T-helper 9 cell (primary cell): ENCODE data around the gene ZC3HAV1.
"Not testable (repeated sequence)": the region's sequence is repeated elsewhere in the genome, so short reads cannot be mapped to it uniquely, and the experiment has no call there.

Source experiments
- DNase-seq: peaks from one replicate; pipeline ENCODE4 v3.0.0-alpha.2; 2020

The ZC3HAV1 gene

GRCh38 chr7:139111811-139112301 is 2.3 kb upstream of the ZC3HAV1 start:
- no peak for DNase-seq

GRCh38 chr7:139111147-139111546 is 1.6 kb upstream of the ZC3HAV1 start:
- DNase-seq: no peak

GRCh38 chr7:139109983-139110411 is 477 bp upstream of the ZC3HAV1 start:
- DNase-seq: no peak

- DNase-seq: no peak
These were observed 993 bp downstream of the ZC3HAV1 start for GRCh38 chr7:139108266-139109187.

DNA sequence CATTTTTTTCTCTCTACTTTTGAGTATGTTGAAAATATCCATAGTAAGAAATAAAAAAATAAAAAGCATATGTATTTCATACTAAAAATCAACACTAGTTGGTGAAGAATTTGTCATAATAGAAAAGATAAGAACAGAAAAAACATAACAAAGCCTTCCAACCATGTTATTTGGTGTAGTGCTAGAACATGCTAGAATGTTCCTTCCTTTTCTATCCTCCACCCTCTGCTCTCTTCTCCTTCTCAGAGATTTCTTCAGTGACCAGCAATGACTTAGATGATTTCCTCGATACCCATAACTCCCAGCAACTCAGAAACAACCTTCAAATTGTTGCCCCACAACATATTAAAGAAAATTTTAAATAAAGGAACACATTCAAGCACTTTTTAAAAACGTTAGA is 2.6 kb downstream of the ZC3HAV1 start:
- no peak for DNase-seq

DNA sequence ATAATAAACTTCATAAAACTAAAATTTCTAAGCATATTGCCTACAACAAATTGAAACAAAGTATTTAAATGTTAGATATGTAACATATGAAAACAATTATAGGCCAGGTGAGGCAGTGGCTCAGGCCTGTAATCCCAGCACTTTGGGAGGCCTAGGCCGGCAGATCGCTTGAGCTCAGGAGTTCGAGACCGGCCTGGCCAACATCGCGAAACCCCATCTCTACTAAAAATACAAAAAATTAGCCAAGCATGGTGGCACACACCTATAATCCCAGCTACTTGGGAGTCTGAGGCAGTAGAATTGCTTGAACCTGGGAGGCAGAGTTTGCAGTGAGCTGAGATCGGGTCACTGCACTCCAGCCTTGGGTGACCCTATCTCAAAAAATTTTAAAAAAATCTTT is 3.3 kb downstream of the ZC3HAV1 start:
- DNase-seq: not testable (repeated sequence)

DNA sequence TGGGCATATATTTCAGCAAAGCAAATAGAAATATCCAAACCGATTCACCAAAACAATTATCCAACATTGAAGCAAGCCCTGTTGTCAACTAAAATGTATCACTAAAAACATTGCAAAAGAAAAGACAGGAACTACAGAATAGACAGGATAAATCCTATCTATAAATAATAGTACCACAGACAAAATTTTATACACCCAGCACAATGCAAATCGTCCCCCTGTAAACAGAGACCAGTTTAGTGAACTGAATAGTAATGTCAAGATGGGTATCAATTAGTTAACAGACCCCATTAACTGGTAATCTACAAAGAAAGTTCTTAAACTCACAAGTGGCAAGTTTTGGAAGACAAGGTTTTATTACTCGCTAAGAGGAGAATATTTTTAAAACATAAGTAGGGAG is 4.0 kb downstream of the ZC3HAV1 start:
- DNase-seq: no peak

- no peak for DNase-seq
These were observed 5.4 kb downstream of the ZC3HAV1 start for GRCh38 chr7:139104091-139104450.

DNA sequence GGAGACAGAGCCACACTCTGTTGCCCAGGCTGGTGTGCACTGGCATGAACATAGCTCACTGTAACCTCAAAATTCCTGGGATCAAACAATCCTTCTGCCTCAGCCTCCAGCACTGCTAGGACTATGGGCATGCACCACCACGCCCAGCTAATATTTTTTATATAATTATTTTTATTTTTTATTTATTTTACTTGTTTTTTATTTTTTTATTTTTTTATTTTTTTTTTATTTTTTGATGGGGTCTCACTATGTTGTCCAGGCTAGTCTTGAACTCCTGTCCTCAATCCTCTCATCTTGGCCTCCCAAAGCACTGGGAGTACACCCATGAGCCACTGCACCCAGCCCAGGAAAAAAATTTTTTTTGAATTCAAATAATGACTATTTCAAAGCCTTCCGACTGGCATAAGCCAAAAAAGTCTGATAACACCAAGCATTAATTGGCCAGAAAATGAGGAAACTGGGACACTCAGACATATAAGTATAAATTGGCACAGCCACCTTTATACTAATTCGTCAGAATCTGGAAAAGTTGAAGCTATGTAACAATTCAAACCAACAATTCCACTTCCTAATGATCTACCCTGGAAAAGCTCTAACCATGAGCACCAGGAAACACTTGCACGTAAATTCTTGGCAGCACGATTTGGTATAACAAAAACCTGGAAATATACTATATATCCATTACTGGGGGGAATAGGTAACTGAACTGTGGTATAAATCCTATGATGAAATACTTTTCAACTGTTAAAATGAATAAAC is 6.3 kb downstream of the ZC3HAV1 start:
- DNase-seq: no peak

DNA sequence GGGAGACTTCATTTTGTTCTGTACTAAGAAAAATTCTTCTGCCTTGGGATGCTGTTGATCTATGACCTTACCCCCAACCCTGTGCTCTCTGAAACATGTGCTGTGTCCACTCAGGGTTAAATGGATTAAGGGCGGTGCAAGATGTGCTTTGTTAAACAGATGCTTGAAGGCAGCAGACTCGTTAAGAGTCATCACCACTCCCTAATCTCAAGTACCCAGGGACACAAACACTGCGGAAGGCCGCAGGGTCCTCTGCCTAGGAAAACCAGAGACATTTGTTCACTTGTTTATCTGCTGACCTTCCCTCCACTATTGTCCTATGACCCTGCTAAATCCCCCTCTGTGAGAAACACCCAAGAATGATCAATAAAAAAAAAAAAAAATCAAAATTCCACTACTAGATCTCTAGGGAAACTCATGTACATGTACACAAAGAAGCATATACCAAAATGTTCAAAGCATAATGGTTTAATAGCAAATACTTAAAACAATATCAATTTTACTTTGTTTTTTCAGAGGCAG is 7.8 kb downstream of the ZC3HAV1 start:
- DNase-seq: not testable (repeated sequence)

GRCh38 chr7:139099172-139099947 is 10.2 kb downstream of the ZC3HAV1 start:
- DNase-seq: no peak

DNA sequence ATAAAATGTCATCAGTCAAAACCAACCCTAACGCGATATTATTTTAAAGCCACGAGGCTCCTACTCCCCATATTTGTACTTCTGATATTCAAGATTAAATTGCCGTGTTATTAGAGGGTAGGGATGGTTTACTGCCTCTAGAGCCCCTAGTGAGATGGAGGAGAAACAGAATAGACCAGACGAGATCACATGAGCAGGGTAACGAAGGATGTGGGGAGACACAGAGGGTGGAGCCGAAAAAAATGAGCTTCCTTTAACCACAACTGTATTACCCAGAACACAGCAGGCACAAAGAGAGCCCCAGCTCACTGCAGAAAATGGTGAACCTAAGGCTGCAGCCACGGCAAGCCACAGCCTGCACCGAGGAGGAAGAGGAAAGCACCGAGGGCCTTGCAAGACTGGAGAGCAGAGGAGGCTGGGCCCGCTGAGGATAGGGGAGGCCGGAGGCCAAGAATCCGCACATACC is 14.3 kb downstream of the ZC3HAV1 start:
- DNase-seq: peak; percentile 70

GRCh38 chr7:139094596-139094995 is 14.9 kb downstream of the ZC3HAV1 start:
- no peak for DNase-seq

DNA sequence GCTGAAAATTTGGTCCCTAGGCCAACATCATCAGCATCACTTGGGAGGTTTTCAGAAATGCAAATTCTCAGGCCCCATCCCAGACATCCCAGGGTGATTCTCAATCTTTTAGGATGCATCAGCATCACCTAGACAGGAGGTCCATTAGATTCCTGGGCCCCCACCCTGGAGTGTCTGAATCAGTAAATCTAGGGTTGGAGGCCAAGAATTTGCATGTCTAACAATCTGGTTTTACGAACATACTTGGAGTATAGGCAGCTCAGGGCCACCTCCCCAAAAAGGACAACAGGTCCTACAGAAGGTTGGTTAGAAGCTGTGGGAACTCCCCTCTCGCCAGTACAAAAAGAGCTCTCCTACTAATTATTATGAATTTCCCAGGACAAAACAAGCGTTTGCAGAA is 15.5 kb downstream of the ZC3HAV1 start:
- no peak for DNase-seq

DNA sequence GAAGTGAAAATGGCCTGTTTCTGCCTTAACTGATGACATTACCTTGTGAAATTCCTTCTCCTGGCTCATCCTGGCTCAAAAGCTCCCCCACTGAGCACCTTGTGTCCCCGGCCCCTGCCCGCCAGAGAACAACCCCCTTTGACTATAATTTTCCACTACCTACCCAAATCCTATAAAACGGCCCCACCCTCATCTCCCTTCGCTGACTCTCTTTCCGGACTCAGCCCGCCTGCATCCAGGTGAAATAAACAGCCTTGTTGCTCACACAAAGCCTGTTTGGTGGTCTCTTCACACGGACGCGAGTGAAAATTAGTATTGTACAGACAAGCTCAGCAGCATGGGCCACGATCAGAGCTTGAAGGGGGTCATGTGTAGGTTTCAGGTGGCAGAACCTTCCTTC is 16.0 kb downstream of the ZC3HAV1 start:
- DNase-seq: not testable (repeated sequence)

- DNase-seq: no peak
These were observed 17.3 kb downstream of the ZC3HAV1 start for GRCh38 chr7:139092090-139092796.

- no peak for DNase-seq
These were observed 17.9 kb downstream of the ZC3HAV1 start for GRCh38 chr7:139091677-139091996.

GRCh38 chr7:139089118-139089517 is 20.4 kb downstream of the ZC3HAV1 start:
- no peak for DNase-seq

GRCh38 chr7:139088268-139088667 is 21.3 kb downstream of the ZC3HAV1 start:
- DNase-seq: no peak

GRCh38 chr7:139087212-139087611 is 22.3 kb downstream of the ZC3HAV1 start:
- DNase-seq: no peak

GRCh38 chr7:139086454-139086853 is 23.1 kb downstream of the ZC3HAV1 start:
- DNase-seq: no peak

- no peak for DNase-seq
These were observed 24.8 kb downstream of the ZC3HAV1 start for GRCh38 chr7:139084709-139085108.
